Measurements from ENCODE around the gene KCNG3.

DNA sequence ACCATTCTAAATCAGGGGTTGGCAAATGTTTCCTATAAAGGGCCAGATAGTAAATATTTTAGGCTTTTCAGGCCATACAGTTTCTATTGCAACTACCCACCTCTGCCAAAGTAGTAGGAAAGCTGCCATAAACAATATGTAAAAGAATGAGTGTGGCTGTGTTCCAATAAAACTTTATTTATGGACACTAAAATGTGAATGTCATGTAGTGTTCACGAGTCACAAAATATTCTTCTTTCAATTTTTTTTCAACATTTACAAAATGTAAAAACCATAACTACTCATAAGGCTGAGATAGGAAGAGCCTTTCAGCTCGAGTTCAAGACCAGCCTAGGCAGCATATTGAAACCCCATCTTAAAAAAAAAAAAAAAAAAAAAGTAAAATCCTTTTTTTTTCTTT, 13.4 kb downstream of the KCNG3 start:
- TF ChIP-seq, protein P1, sequence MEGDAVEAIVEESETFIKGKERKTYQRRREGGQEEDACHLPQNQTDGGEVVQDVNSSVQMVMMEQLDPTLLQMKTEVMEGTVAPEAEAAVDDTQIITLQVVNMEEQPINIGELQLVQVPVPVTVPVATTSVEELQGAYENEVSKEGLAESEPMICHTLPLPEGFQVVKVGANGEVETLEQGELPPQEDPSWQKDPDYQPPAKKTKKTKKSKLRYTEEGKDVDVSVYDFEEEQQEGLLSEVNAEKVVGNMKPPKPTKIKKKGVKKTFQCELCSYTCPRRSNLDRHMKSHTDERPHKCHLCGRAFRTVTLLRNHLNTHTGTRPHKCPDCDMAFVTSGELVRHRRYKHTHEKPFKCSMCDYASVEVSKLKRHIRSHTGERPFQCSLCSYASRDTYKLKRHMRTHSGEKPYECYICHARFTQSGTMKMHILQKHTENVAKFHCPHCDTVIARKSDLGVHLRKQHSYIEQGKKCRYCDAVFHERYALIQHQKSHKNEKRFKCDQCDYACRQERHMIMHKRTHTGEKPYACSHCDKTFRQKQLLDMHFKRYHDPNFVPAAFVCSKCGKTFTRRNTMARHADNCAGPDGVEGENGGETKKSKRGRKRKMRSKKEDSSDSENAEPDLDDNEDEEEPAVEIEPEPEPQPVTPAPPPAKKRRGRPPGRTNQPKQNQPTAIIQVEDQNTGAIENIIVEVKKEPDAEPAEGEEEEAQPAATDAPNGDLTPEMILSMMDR (IDR thresholded peaks at IDR 0.05), result no peak
- TF ChIP-seq POLR2A (IDR thresholded peaks at IDR 0.05), result no peak

Measured in Peyer's patch (tissue), 4 donors.